ENCODE data around the gene DCTN3.

DNA sequence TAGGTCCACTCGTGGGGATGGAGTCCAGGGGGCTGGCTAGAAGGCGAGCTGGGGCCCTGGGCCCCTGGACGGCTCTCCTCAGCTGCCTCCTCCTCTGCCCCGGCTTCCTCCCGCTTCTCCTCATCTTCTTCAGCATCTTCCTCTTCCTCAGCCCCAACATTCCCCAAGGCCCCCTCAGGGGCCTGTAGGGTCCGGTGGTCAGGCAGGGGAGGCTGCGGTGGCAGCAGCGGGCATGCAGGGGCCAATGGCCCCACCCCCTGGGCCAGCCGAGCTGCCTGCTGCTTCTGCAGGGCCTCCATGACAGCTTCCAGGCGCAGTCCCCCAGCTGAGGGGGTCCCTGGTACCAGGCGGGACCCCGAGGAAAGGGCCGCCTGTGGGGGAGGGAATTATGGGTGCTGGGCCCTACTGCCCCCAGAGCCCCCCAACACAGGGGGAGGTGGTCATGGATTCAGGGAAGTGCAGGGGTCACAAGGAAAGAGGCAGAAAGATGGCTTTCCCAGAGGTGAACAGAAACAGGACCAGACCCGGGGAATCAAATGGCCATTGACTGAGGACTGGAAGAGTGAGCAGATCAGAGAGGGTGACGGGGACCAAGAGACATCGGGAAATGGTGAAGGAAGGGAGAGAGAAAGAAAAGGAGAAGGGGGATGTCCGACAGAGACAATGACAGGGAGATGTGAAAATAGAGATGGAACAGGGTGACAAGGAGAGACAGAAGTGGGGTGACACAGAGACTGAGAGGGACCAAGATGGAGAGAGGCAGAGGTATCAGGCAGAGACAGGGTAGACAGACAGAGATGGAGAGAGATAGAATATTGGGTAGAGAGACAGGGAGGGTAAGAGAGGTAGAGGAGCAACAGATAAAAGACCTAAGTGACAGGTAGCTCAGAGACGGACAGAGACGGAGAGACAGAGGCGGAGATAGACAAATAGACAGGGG lies 7.7 kb upstream of the DCTN3 start:
- TF ChIP-seq, protein P1, sequence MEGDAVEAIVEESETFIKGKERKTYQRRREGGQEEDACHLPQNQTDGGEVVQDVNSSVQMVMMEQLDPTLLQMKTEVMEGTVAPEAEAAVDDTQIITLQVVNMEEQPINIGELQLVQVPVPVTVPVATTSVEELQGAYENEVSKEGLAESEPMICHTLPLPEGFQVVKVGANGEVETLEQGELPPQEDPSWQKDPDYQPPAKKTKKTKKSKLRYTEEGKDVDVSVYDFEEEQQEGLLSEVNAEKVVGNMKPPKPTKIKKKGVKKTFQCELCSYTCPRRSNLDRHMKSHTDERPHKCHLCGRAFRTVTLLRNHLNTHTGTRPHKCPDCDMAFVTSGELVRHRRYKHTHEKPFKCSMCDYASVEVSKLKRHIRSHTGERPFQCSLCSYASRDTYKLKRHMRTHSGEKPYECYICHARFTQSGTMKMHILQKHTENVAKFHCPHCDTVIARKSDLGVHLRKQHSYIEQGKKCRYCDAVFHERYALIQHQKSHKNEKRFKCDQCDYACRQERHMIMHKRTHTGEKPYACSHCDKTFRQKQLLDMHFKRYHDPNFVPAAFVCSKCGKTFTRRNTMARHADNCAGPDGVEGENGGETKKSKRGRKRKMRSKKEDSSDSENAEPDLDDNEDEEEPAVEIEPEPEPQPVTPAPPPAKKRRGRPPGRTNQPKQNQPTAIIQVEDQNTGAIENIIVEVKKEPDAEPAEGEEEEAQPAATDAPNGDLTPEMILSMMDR (conservative IDR thresholded peaks at IDR 0.05; ENCODE audit: low read length) = no peak
- no peak for TF ChIP-seq EZH2phosphoT487 (IDR thresholded peaks at IDR 0.05; ENCODE audit: borderline replicate concordance)
